H9 (cell line): ENCODE results near the gene C1orf216. TPM values are rescaled to one million over a fixed set of nuclear protein-coding genes. Genes with fewer than 3 reads are reported as not detected.

Experiments used
- DNase-seq: peaks from one replicate; pipeline ENCODE4 v3.0.0-alpha.2; 2017
- H2AFZ ChIP-seq: one replicate; pipeline ENCODE4 v1.6.1; 2013; ENCODE audit warnings: mild to moderate bottlenecking, low read length, control low read depth, moderate library complexity
- H2AK5ac ChIP-seq: 2 replicates; pipeline ENCODE4 v1.6.1; 2013; ENCODE audit warnings: low read length, control low read depth, mixed read lengths; ENCODE audit not compliant: insufficient read length
- H2BK120ac ChIP-seq: one replicate; pipeline ENCODE4 v1.6.1; 2013; ENCODE audit warnings: low read depth, mild to moderate bottlenecking, low read length, control low read depth, inconsistent platforms; ENCODE audit not compliant: poor library complexity, severe bottlenecking
- H2BK12ac ChIP-seq: 2 replicates; pipeline ENCODE4 v1.6.1; 2013; ENCODE audit warnings: low read length, control low read depth, mixed read lengths, low read depth; ENCODE audit not compliant: insufficient read length
- H2BK15ac ChIP-seq: 2 replicates; pipeline ENCODE4 v1.6.1; 2013; ENCODE audit warnings: low read depth, low read length, control low read depth
- H2BK20ac ChIP-seq: one replicate; pipeline ENCODE4 v1.6.1; 2013; ENCODE audit warnings: low read depth, mild to moderate bottlenecking, low read length, control low read depth, inconsistent platforms; ENCODE audit not compliant: poor library complexity, severe bottlenecking
- H2BK5ac ChIP-seq: 2 replicates; pipeline ENCODE4 v1.6.1; 2013; ENCODE audit warnings: low read length, control low read depth, mixed read lengths; ENCODE audit not compliant: insufficient read length
- H3K14ac ChIP-seq: 2 replicates; pipeline ENCODE4 v1.6.1; 2013; ENCODE audit warnings: low read length, control low read depth; ENCODE audit not compliant: insufficient read depth
- H3K18ac ChIP-seq: 2 replicates; pipeline ENCODE4 v1.6.1; 2013; ENCODE audit warnings: low read depth, mild to moderate bottlenecking, mixed read lengths, low read length, control low read depth; ENCODE audit not compliant: insufficient read length
- H3K23ac ChIP-seq: 2 replicates; pipeline ENCODE4 v1.6.1; 2013; ENCODE audit warnings: low read length, control low read depth, mixed read lengths, low read depth; ENCODE audit not compliant: insufficient read length
- H3K23me2 ChIP-seq: 2 replicates; pipeline ENCODE4 v1.6.1; 2013; ENCODE audit warnings: low read depth, mild to moderate bottlenecking, mixed read lengths, low read length, control low read depth; ENCODE audit not compliant: insufficient read length, poor library complexity, severe bottlenecking
- H3K27ac ChIP-seq: 2 replicates; pipeline ENCODE4 v1.5.1; 2013; ENCODE audit warnings: low read length, control low read depth, mixed read lengths, low read depth; ENCODE audit not compliant: insufficient read length
- H3K27me3 ChIP-seq: 2 replicates; pipeline ENCODE4 v1.6.1; 2013; ENCODE audit warnings: low read length, control low read depth, inconsistent platforms; ENCODE audit not compliant: insufficient read depth
- H3K4ac ChIP-seq: 2 replicates; pipeline ENCODE4 v1.6.1; 2013; ENCODE audit warnings: low read depth, mild to moderate bottlenecking, control low read depth, inconsistent platforms, low read length, moderate library complexity
- H3K4me1 ChIP-seq: 2 replicates; pipeline ENCODE4 v1.6.1; 2013; ENCODE audit warnings: low read length, control low read depth, inconsistent platforms; ENCODE audit not compliant: insufficient read depth
- H3K4me2 ChIP-seq: 2 replicates; pipeline ENCODE4 v1.6.1; 2013; ENCODE audit warnings: low read length, control low read depth, mixed read lengths; ENCODE audit not compliant: insufficient read length, insufficient read depth
- H3K56ac ChIP-seq: 2 replicates; pipeline ENCODE4 v1.6.1; 2013; ENCODE audit warnings: low read depth, mild to moderate bottlenecking, mixed read lengths, low read length, control low read depth; ENCODE audit not compliant: insufficient read length
- H3K79me1 ChIP-seq: 2 replicates; pipeline ENCODE4 v1.6.1; 2013; ENCODE audit warnings: low read depth, mild to moderate bottlenecking, moderate library complexity, low read length, control low read depth, inconsistent platforms; ENCODE audit not compliant: insufficient read depth, poor library complexity, severe bottlenecking
- H3K79me2 ChIP-seq: 2 replicates; pipeline ENCODE4 v1.6.1; 2013; ENCODE audit warnings: low read length, control low read depth, inconsistent platforms; ENCODE audit not compliant: insufficient read depth
- H3K9ac ChIP-seq: 2 replicates; pipeline ENCODE4 v1.6.1; 2013; ENCODE audit warnings: low read length, control low read depth, mixed read lengths; ENCODE audit not compliant: insufficient read length; ENCODE audit errors: extremely low read depth
- H3K9me3 ChIP-seq: one replicate; pipeline ENCODE4 v1.6.1; 2013; ENCODE audit warnings: low read depth, low read length, inconsistent platforms; ENCODE audit not compliant: control insufficient read depth
- H3T11ph ChIP-seq: one replicate; pipeline ENCODE4 v1.6.1; 2013; ENCODE audit warnings: mild to moderate bottlenecking, low read length, control low read depth, inconsistent platforms
- H4K20me1 ChIP-seq: one replicate; pipeline ENCODE4 v1.6.1; 2013; ENCODE audit not compliant: control insufficient read depth, insufficient read length, insufficient read depth
- H4K5ac ChIP-seq: 2 replicates; pipeline ENCODE4 v1.6.1; 2013; ENCODE audit warnings: low read depth, mild to moderate bottlenecking, mixed read lengths, low read length, control low read depth; ENCODE audit not compliant: insufficient read length
- H4K8ac ChIP-seq: replicated peaks from 2 replicates; pipeline ENCODE4 v1.6.1; 2013; ENCODE audit warnings: low read length, control low read depth, mixed read lengths, low read depth; ENCODE audit not compliant: insufficient read length
- H4K91ac ChIP-seq: 2 replicates; pipeline ENCODE4 v1.6.1; 2013; ENCODE audit warnings: low read depth, mild to moderate bottlenecking, moderate library complexity, mixed read lengths, low read length, control low read depth; ENCODE audit not compliant: insufficient read length
- H3K27ac Mint-ChIP-seq, 3 experiments: 2 replicates in 2 of 3; 3 replicates in 1 of 3; pipeline ENCODE4 v1.8.0; 2020 to 2021; ENCODE audit warnings: mixed read lengths in 3 of 3, mild to moderate bottlenecking in 1 of 3, moderate library complexity in 1 of 3
- H3K27me3 Mint-ChIP-seq: 2 replicates; pipeline ENCODE4 v1.8.0; 2021; ENCODE audit warnings: low read depth, mild to moderate bottlenecking, moderate library complexity, mixed read lengths
- H3K36me3 Mint-ChIP-seq, 3 experiments: 2 replicates in 2 of 3; 3 replicates in 1 of 3; pipeline ENCODE4 v1.8.0; 2020 to 2021; ENCODE audit warnings: low read depth in 3 of 3, mixed read lengths in 3 of 3; ENCODE audit not compliant: insufficient read depth in 1 of 3
- H3K4me1 Mint-ChIP-seq, 2 experiments: 2 replicates each; pipeline ENCODE4 v1.8.0; 2020; ENCODE audit warnings: mixed read lengths in 2 of 2
- H3K4me3 Mint-ChIP-seq, 2 experiments: 2 replicates in 1 of 2; 3 replicates in 1 of 2; pipeline ENCODE4 v1.8.0; 2020 to 2021; ENCODE audit warnings: mild to moderate bottlenecking in 2 of 2, mixed read lengths in 2 of 2, moderate library complexity in 1 of 2
- H3K9me3 Mint-ChIP-seq, 2 experiments: 2 replicates in 1 of 2; 3 replicates in 1 of 2; pipeline ENCODE4 v1.8.0; 2020; ENCODE audit warnings: mild to moderate bottlenecking in 2 of 2, mixed read lengths in 2 of 2, moderate library complexity in 1 of 2
- CTCF ChIP-seq: fragments of 200-600 bp; sonication (generic); conservative IDR thresholded peaks from 3 replicates; pipeline ENCODE4 v1.8.0; 2021; ENCODE audit warnings: antibody characterized with exemption, mild to moderate bottlenecking
- WGBS: extraction: QIAGEN DNeasy Blood & Tissue Kit; methylation state at CpG from one replicate; pipeline ENCODE4 v1.1.7; 2013; ENCODE audit warnings: missing lambda C conversion rate, low lambda C conversion rate, mixed read lengths; ENCODE audit not compliant: insufficient read length; ENCODE audit errors: extremely low coverage; 5-methylcytosine and 5-hydroxymethylcytosine counted together
- total RNA-seq: library from RNA; stranded (reverse); gene quantifications from 2 replicates; pipeline ENCODE4 v1.2.1, GENCODE V29; 2021

C1orf216 gene
- total RNA-seq, 1 experiment from 2014 or later: 13.5 TPM

- H4K5ac ChIP-seq: no peak overlapping the region
- no peaks in the 10 kb centered on the region for H3K79me1 ChIP-seq
- H4K8ac ChIP-seq: no peak overlapping the region
- peaks cover 2% of the 10 kb centered on the region for H4K20me1 ChIP-seq
- Mint-ChIP-seq H3K27ac (peak overlapping the region in 2 of 3 experiments; percentile 21 to 79; a peak in 5 of 7 replicates), H3K27me3 (peaks cover 47% of the 10 kb centered on the region), H3K4me3 (peak overlapping the region; percentile 56 to 82), H3K4me1 (peaks cover 40% of the 10 kb centered on the region in 2 experiments), H3K9me3 (no peaks in the 10 kb centered on the region; a peak in 1 of 5 replicates), H3K36me3 (peaks cover 0 to 2% (median 0%) of the 10 kb centered on the region in 3 experiments; a peak in 2 of 7 replicates)
- no peak overlapping the region for H4K91ac ChIP-seq
- H3K27ac ChIP-seq: no peak overlapping the region
- no peak overlapping the region for H3K9ac ChIP-seq
- no peak overlapping the region for H3T11ph ChIP-seq
- no peak overlapping the region for H3K14ac ChIP-seq
- no peak overlapping the region for H3K23ac ChIP-seq
- WGBS: no CpG with 5 or more reads among the region's 29 CpGs
- no peaks in the 10 kb centered on the region for H3K27me3 ChIP-seq
- H3K23me2 ChIP-seq: peaks cover 7% of the 10 kb centered on the region
- H2BK20ac ChIP-seq: no peak overlapping the region
- no peak for TF ChIP-seq CTCF
- H3K79me2 ChIP-seq: no peaks in the 10 kb centered on the region
- no peak overlapping the region for H2BK5ac ChIP-seq
- peak overlapping the region; percentile 46 for H3K4me2 ChIP-seq
- no peaks in the 10 kb centered on the region for H3K9me3 ChIP-seq
- no peak overlapping the region for H3K56ac ChIP-seq
- peaks cover 5% of the 10 kb centered on the region; the same call in 1 of the 2 replicates for H3K4me1 ChIP-seq
- H2BK120ac ChIP-seq: no peak overlapping the region
- no peak overlapping the region for H2BK12ac ChIP-seq
- H2BK15ac ChIP-seq: no peak overlapping the region
- no peak overlapping the region for H2AFZ ChIP-seq
- DNase-seq: peak; percentile 75
- H3K18ac ChIP-seq: no peak overlapping the region
- no peak overlapping the region for H3K4ac ChIP-seq
- H2AK5ac ChIP-seq: no peak overlapping the region
These were observed 11.7 kb downstream of the C1orf216 start for GRCh38 chr1:35706846-35707600.
